ENCODE data around the gene DHRS2.

- TF ChIP-seq CTCF (IDR thresholded peaks at IDR 0.05) (no peak), ZFX (IDR thresholded peaks at IDR 0.05; ENCODE audit: borderline replicate concordance) (no peak)
Observed at GRCh38 chr14:23654231-23654630, 18.1 kb downstream of the DHRS2 start.

Data from 22Rv1 (cell line).